H9 (cell line): Measurements from ENCODE around the gene BSDC1. TPM values are rescaled to one million over a fixed set of nuclear protein-coding genes. Genes with fewer than 3 reads are reported as not detected.

ENCODE experiments used
- DNase-seq: peaks from one replicate; pipeline ENCODE4 v3.0.0-alpha.2; 2017
- H2AFZ ChIP-seq: one replicate; pipeline ENCODE4 v1.6.1; 2013; ENCODE audit warnings: mild to moderate bottlenecking, low read length, control low read depth, moderate library complexity
- H2AK5ac ChIP-seq: 2 replicates; pipeline ENCODE4 v1.6.1; 2013; ENCODE audit warnings: low read length, control low read depth, mixed read lengths; ENCODE audit not compliant: insufficient read length
- H2BK120ac ChIP-seq: one replicate; pipeline ENCODE4 v1.6.1; 2013; ENCODE audit warnings: low read depth, mild to moderate bottlenecking, low read length, control low read depth, inconsistent platforms; ENCODE audit not compliant: poor library complexity, severe bottlenecking
- H2BK12ac ChIP-seq: 2 replicates; pipeline ENCODE4 v1.6.1; 2013; ENCODE audit warnings: low read length, control low read depth, mixed read lengths, low read depth; ENCODE audit not compliant: insufficient read length
- H2BK15ac ChIP-seq: 2 replicates; pipeline ENCODE4 v1.6.1; 2013; ENCODE audit warnings: low read depth, low read length, control low read depth
- H2BK20ac ChIP-seq: one replicate; pipeline ENCODE4 v1.6.1; 2013; ENCODE audit warnings: low read depth, mild to moderate bottlenecking, low read length, control low read depth, inconsistent platforms; ENCODE audit not compliant: poor library complexity, severe bottlenecking
- H2BK5ac ChIP-seq: 2 replicates; pipeline ENCODE4 v1.6.1; 2013; ENCODE audit warnings: low read length, control low read depth, mixed read lengths; ENCODE audit not compliant: insufficient read length
- H3K14ac ChIP-seq: 2 replicates; pipeline ENCODE4 v1.6.1; 2013; ENCODE audit warnings: low read length, control low read depth; ENCODE audit not compliant: insufficient read depth
- H3K18ac ChIP-seq: 2 replicates; pipeline ENCODE4 v1.6.1; 2013; ENCODE audit warnings: low read depth, mild to moderate bottlenecking, mixed read lengths, low read length, control low read depth; ENCODE audit not compliant: insufficient read length
- H3K23ac ChIP-seq: 2 replicates; pipeline ENCODE4 v1.6.1; 2013; ENCODE audit warnings: low read length, control low read depth, mixed read lengths, low read depth; ENCODE audit not compliant: insufficient read length
- H3K23me2 ChIP-seq: 2 replicates; pipeline ENCODE4 v1.6.1; 2013; ENCODE audit warnings: low read depth, mild to moderate bottlenecking, mixed read lengths, low read length, control low read depth; ENCODE audit not compliant: insufficient read length, poor library complexity, severe bottlenecking
- H3K27ac ChIP-seq: 2 replicates; pipeline ENCODE4 v1.5.1; 2013; ENCODE audit warnings: low read length, control low read depth, mixed read lengths, low read depth; ENCODE audit not compliant: insufficient read length
- H3K27me3 ChIP-seq: 2 replicates; pipeline ENCODE4 v1.6.1; 2013; ENCODE audit warnings: low read length, control low read depth, inconsistent platforms; ENCODE audit not compliant: insufficient read depth
- H3K4ac ChIP-seq: 2 replicates; pipeline ENCODE4 v1.6.1; 2013; ENCODE audit warnings: low read depth, mild to moderate bottlenecking, control low read depth, inconsistent platforms, low read length, moderate library complexity
- H3K4me1 ChIP-seq: 2 replicates; pipeline ENCODE4 v1.6.1; 2013; ENCODE audit warnings: low read length, control low read depth, inconsistent platforms; ENCODE audit not compliant: insufficient read depth
- H3K4me2 ChIP-seq: 2 replicates; pipeline ENCODE4 v1.6.1; 2013; ENCODE audit warnings: low read length, control low read depth, mixed read lengths; ENCODE audit not compliant: insufficient read length, insufficient read depth
- H3K56ac ChIP-seq: 2 replicates; pipeline ENCODE4 v1.6.1; 2013; ENCODE audit warnings: low read depth, mild to moderate bottlenecking, mixed read lengths, low read length, control low read depth; ENCODE audit not compliant: insufficient read length
- H3K79me1 ChIP-seq: 2 replicates; pipeline ENCODE4 v1.6.1; 2013; ENCODE audit warnings: low read depth, mild to moderate bottlenecking, moderate library complexity, low read length, control low read depth, inconsistent platforms; ENCODE audit not compliant: insufficient read depth, poor library complexity, severe bottlenecking
- H3K79me2 ChIP-seq: 2 replicates; pipeline ENCODE4 v1.6.1; 2013; ENCODE audit warnings: low read length, control low read depth, inconsistent platforms; ENCODE audit not compliant: insufficient read depth
- H3K9ac ChIP-seq: 2 replicates; pipeline ENCODE4 v1.6.1; 2013; ENCODE audit warnings: low read length, control low read depth, mixed read lengths; ENCODE audit not compliant: insufficient read length; ENCODE audit errors: extremely low read depth
- H3K9me3 ChIP-seq: one replicate; pipeline ENCODE4 v1.6.1; 2013; ENCODE audit warnings: low read depth, low read length, inconsistent platforms; ENCODE audit not compliant: control insufficient read depth
- H3T11ph ChIP-seq: one replicate; pipeline ENCODE4 v1.6.1; 2013; ENCODE audit warnings: mild to moderate bottlenecking, low read length, control low read depth, inconsistent platforms
- H4K20me1 ChIP-seq: one replicate; pipeline ENCODE4 v1.6.1; 2013; ENCODE audit not compliant: control insufficient read depth, insufficient read length, insufficient read depth
- H4K5ac ChIP-seq: 2 replicates; pipeline ENCODE4 v1.6.1; 2013; ENCODE audit warnings: low read depth, mild to moderate bottlenecking, mixed read lengths, low read length, control low read depth; ENCODE audit not compliant: insufficient read length
- H4K8ac ChIP-seq: replicated peaks from 2 replicates; pipeline ENCODE4 v1.6.1; 2013; ENCODE audit warnings: low read length, control low read depth, mixed read lengths, low read depth; ENCODE audit not compliant: insufficient read length
- H4K91ac ChIP-seq: 2 replicates; pipeline ENCODE4 v1.6.1; 2013; ENCODE audit warnings: low read depth, mild to moderate bottlenecking, moderate library complexity, mixed read lengths, low read length, control low read depth; ENCODE audit not compliant: insufficient read length
- H3K27ac Mint-ChIP-seq, 3 experiments: 2 replicates in 2 of 3; 3 replicates in 1 of 3; pipeline ENCODE4 v1.8.0; 2020 to 2021; ENCODE audit warnings: mixed read lengths in 3 of 3, mild to moderate bottlenecking in 1 of 3, moderate library complexity in 1 of 3
- H3K27me3 Mint-ChIP-seq: 2 replicates; pipeline ENCODE4 v1.8.0; 2021; ENCODE audit warnings: low read depth, mild to moderate bottlenecking, moderate library complexity, mixed read lengths
- H3K36me3 Mint-ChIP-seq, 3 experiments: 2 replicates in 2 of 3; 3 replicates in 1 of 3; pipeline ENCODE4 v1.8.0; 2020 to 2021; ENCODE audit warnings: low read depth in 3 of 3, mixed read lengths in 3 of 3; ENCODE audit not compliant: insufficient read depth in 1 of 3
- H3K4me1 Mint-ChIP-seq, 2 experiments: 2 replicates each; pipeline ENCODE4 v1.8.0; 2020; ENCODE audit warnings: mixed read lengths in 2 of 2
- H3K4me3 Mint-ChIP-seq, 2 experiments: 2 replicates in 1 of 2; 3 replicates in 1 of 2; pipeline ENCODE4 v1.8.0; 2020 to 2021; ENCODE audit warnings: mild to moderate bottlenecking in 2 of 2, mixed read lengths in 2 of 2, moderate library complexity in 1 of 2
- H3K9me3 Mint-ChIP-seq, 2 experiments: 2 replicates in 1 of 2; 3 replicates in 1 of 2; pipeline ENCODE4 v1.8.0; 2020; ENCODE audit warnings: mild to moderate bottlenecking in 2 of 2, mixed read lengths in 2 of 2, moderate library complexity in 1 of 2
- WGBS: extraction: QIAGEN DNeasy Blood & Tissue Kit; methylation state at CpG from one replicate; pipeline ENCODE4 v1.1.7; 2013; ENCODE audit warnings: missing lambda C conversion rate, low lambda C conversion rate, mixed read lengths; ENCODE audit not compliant: insufficient read length; ENCODE audit errors: extremely low coverage; 5-methylcytosine and 5-hydroxymethylcytosine counted together
- total RNA-seq: library from RNA; stranded (reverse); gene quantifications from 2 replicates; pipeline ENCODE4 v1.2.1, GENCODE V29; 2021
- TF ChIP-seq, protein P1 (sequence below): fragments of 200-600 bp; sonication (generic); conservative IDR thresholded peaks from 3 replicates; pipeline ENCODE4 v1.8.0; 2021; ENCODE audit warnings: antibody characterized with exemption, mild to moderate bottlenecking

BSDC1 gene
- total RNA-seq, 1 experiment from 2014 or later = 52.6 TPM

- Histone ChIP-seq H3K18ac (no peak overlapping the region), H4K8ac (no peak overlapping the region), H2BK5ac (no peak overlapping the region), H3K56ac (no peak overlapping the region), H2BK20ac (no peak overlapping the region), H4K5ac (no peak overlapping the region), H3K4ac (no peak overlapping the region), H4K91ac (no peak overlapping the region), H3K27me3 (peaks cover 2% of the 10 kb centered on the region; the same call in 1 of the 2 replicates), H2BK15ac (no peak overlapping the region), H3K4me2 (peak overlapping the region; percentile 36), H3K27ac (no peak overlapping the region), H3K79me2 (peaks cover 6% of the 10 kb centered on the region; the same call in 1 of the 2 replicates), H3K9ac (no peak overlapping the region), H3K4me1 (peaks cover 3% of the 10 kb centered on the region; the same call in 1 of the 2 replicates), H2BK120ac (no peak overlapping the region), H2AK5ac (no peak overlapping the region), H3T11ph (no peak overlapping the region), H3K79me1 (no peaks in the 10 kb centered on the region), H2BK12ac (no peak overlapping the region), H3K23me2 (peaks cover 11% of the 10 kb centered on the region), H3K23ac (no peak overlapping the region), H2AFZ (no peak overlapping the region), H3K9me3 (no peaks in the 10 kb centered on the region), H3K14ac (no peak overlapping the region), H4K20me1 (no peaks in the 10 kb centered on the region)
- no CpG with 5 or more reads among the region's 8 CpGs for whole genome bisulfite sequencing
- DNase-seq = no peak
- Mint-ChIP-seq H3K4me1 (peaks cover 39 to 53% of the 10 kb centered on the region in 2 experiments), H3K27me3 (peaks cover 36% of the 10 kb centered on the region), H3K27ac (no peak overlapping the region; a peak in 1 of 7 replicates), H3K4me3 (peak overlapping the region; percentile 57 to 76), H3K9me3 (no peaks in the 10 kb centered on the region; a peak in 1 of 5 replicates), H3K36me3 (peaks cover 15 to 30% (median 27%) of the 10 kb centered on the region in 3 experiments)
- TF ChIP-seq, protein P1, sequence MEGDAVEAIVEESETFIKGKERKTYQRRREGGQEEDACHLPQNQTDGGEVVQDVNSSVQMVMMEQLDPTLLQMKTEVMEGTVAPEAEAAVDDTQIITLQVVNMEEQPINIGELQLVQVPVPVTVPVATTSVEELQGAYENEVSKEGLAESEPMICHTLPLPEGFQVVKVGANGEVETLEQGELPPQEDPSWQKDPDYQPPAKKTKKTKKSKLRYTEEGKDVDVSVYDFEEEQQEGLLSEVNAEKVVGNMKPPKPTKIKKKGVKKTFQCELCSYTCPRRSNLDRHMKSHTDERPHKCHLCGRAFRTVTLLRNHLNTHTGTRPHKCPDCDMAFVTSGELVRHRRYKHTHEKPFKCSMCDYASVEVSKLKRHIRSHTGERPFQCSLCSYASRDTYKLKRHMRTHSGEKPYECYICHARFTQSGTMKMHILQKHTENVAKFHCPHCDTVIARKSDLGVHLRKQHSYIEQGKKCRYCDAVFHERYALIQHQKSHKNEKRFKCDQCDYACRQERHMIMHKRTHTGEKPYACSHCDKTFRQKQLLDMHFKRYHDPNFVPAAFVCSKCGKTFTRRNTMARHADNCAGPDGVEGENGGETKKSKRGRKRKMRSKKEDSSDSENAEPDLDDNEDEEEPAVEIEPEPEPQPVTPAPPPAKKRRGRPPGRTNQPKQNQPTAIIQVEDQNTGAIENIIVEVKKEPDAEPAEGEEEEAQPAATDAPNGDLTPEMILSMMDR = no peak
Observed at GRCh38 chr1:32336963-32337675, 57.1 kb downstream of the BSDC1 start.
